Ramos (cell line): Measurements from ENCODE around the gene SPRYD3.

Source experiments
- in situ Hi-C: fragments of 300-500 bp; cut with MboI; formaldehyde crosslinking; loops from one replicate; pipeline ENCODE4 v1.14.3; 2022; ENCODE audit warnings: low sequenced_read_pairs; ENCODE audit not compliant: unreplicated experiment

SPRYD3 gene

GRCh38 chr12:53065975-53066931 is 12.9 kb downstream of the SPRYD3 start:
- in situ Hi-C loops = loop anchor here (5.0 kb wide), 1 partner anchor 36 kb away; the partner anchor contains the start of gene SOAT2

- in situ Hi-C loops = loop anchor here (5.0 kb wide), 1 partner anchor 37 kb away; the partner anchor contains the start of gene SOAT2
These were observed 13.7 kb downstream of the SPRYD3 start for GRCh38 chr12:53065470-53065869.

- in situ Hi-C loops = loop anchor here (5.0 kb wide), 1 partner anchor 37 kb away; the partner anchor contains the start of gene SOAT2
These were observed 14.4 kb downstream of the SPRYD3 start for GRCh38 chr12:53064613-53065436.

- in situ Hi-C loops = no loop called here
These were observed 15.2 kb downstream of the SPRYD3 start for GRCh38 chr12:53063708-53064612.

GRCh38 chr12:53062977-53063707 is 16.0 kb downstream of the SPRYD3 start:
- in situ Hi-C loops = no loop called here

- in situ Hi-C loops = no loop called here
These were observed 16.9 kb downstream of the SPRYD3 start for GRCh38 chr12:53062011-53062961.

- in situ Hi-C loops = no loop called here
These were observed 17.7 kb downstream of the SPRYD3 start for GRCh38 chr12:53061404-53062010.

- in situ Hi-C loops = no loop called here
These were observed 18.4 kb downstream of the SPRYD3 start for GRCh38 chr12:53060721-53061276.

GRCh38 chr12:53060064-53060720 is 19.0 kb downstream of the SPRYD3 start:
- in situ Hi-C loops = no loop called here

GRCh38 chr12:53059434-53060063 is 19.6 kb downstream of the SPRYD3 start:
- in situ Hi-C loops = no loop called here

GRCh38 chr12:53058674-53059433 is 20.3 kb downstream of the SPRYD3 start:
- in situ Hi-C loops = no loop called here

GRCh38 chr12:53057816-53058500 is 21.2 kb downstream of the SPRYD3 start:
- in situ Hi-C loops = no loop called here

- in situ Hi-C loops = no loop called here
These were observed 22.3 kb downstream of the SPRYD3 start for GRCh38 chr12:53056901-53057300.

- in situ Hi-C loops = no loop called here
These were observed 22.9 kb downstream of the SPRYD3 start for GRCh38 chr12:53056296-53056695.
